Thymus (tissue), 11 donors: ENCODE results near the gene HOXD12. TPM values are rescaled to one million over a fixed set of nuclear protein-coding genes. Genes with fewer than 3 reads are reported as not detected.

Experiments
- DNase-seq, 9 donors: peaks; one replicate each; pipeline ENCODE4 v3.0.0-alpha.2; 2013; ENCODE audit warnings: low spot score in 9 of 9, low read depth in 6 of 9, missing footprints in 1 of 9
- H3K27ac ChIP-seq, 2 donors: one replicate each; pipeline ENCODE4 v1.5.1; 2013; ENCODE audit warnings: control low read depth in 1 of 2, low read depth in 1 of 2, low read length in 1 of 2, mild to moderate bottlenecking in 1 of 2, moderate library complexity in 1 of 2
- H3K27me3 ChIP-seq, 2 donors: one replicate each; pipeline ENCODE4 v1.5.1; 2013; ENCODE audit warnings: low read length in 1 of 2; ENCODE audit not compliant: control insufficient read depth in 2 of 2, insufficient read depth in 1 of 2
- H3K36me3 ChIP-seq, 2 donors: one replicate each; pipeline ENCODE4 v1.5.1; 2013; ENCODE audit warnings: low read length in 1 of 2, mild to moderate bottlenecking in 1 of 2, moderate library complexity in 1 of 2; ENCODE audit not compliant: control insufficient read depth in 2 of 2, insufficient read depth in 2 of 2
- H3K4me1 ChIP-seq, 2 donors: one replicate each; pipeline ENCODE4 v1.5.1; 2013; ENCODE audit warnings: low read length in 2 of 2; ENCODE audit not compliant: control insufficient read depth in 2 of 2, insufficient read depth in 2 of 2
- H3K4me3 ChIP-seq, 2 donors: one replicate each; pipeline ENCODE4 v1.5.1; 2013; ENCODE audit warnings: low read length in 2 of 2, control low read depth in 1 of 2, mild to moderate bottlenecking in 1 of 2
- H3K9me3 ChIP-seq, 2 donors: one replicate each; pipeline ENCODE4 v1.5.1; 2013; ENCODE audit warnings: low read length in 1 of 2, mild to moderate bottlenecking in 1 of 2; ENCODE audit not compliant: control insufficient read depth in 2 of 2, insufficient read depth in 1 of 2
- WGBS: extraction: QIAGEN DNeasy Blood & Tissue Kit; methylation state at CpG from one replicate; pipeline ENCODE4 v1.1.7; 2013; 5-methylcytosine and 5-hydroxymethylcytosine counted together
- polyA plus RNA-seq: library from polyadenylated mRNA; stranded (reverse); fragments of 200-250 nt; gene quantifications from one replicate; pipeline ENCODE4 v1.2.3, GENCODE V29; 2013
- total RNA-seq: library from RNA; stranded (reverse); fragments of 120-200 nt; gene quantifications from one replicate; pipeline ENCODE4 v1.2.4, GENCODE V29; 2013
- donor health status: healthy.

Gene HOXD12
- total and polyA plus RNA-seq, 2 donors: not detected

DNA sequence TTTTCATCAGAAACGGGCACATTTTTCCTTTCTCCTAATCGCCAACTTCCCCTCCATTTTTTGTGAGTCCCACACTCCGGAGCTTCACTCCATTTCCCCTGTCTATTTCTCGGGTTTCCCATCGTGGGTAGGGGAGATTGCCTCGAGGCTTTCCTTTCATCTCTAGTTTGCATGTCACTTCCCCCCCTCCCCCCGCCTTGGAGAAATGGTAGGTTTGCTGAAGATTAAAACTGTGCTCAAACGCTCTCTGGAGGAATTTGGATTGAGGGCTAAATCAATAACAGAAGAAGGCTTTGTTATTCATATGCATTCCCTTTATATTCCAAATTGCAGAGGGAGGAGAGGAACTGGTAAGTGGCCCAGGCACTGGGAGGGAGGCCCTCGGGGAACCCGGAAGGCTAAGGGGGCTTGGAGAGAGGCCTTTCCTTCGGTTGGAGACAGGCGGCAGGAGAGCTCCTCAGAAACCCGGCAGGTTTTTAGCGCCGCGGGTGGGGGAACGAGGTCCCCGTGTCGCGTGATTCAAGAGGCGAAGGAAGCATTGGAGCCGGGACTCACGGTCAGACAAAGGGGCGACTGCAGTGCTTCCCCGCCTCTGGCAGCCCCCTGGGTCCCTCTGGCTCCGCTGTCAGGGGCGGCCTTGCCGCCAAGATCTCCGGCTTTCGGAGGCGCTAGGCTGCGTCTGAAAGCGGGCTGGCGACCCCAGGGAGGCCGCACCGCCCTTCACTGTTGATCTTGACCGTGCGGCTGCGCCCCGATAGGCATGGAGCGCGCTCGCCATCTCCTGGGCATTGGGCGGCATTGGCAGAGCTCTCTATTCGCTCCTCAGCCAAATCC is 2.4 kb upstream of the HOXD12 start:
- DNase-seq: peak in 4 of 9 donors; percentile 37 to 69 (median 50)
- Histone ChIP-seq H3K27me3 (peaks cover 84 to 100% of the 10 kb centered on the region in 2 donors), H3K36me3 (no peaks in the 10 kb centered on the region), H3K4me1 (peaks cover 2 to 20% of the 10 kb centered on the region in 2 donors), H3K4me3 (peak overlapping the region; percentile 7 to 43), H3K27ac (no peak overlapping the region), H3K9me3 (peaks cover 1 to 15% of the 10 kb centered on the region in 2 donors)
- WGBS: 1% methylated on average over 45 of the region's 45 CpGs

DNA sequence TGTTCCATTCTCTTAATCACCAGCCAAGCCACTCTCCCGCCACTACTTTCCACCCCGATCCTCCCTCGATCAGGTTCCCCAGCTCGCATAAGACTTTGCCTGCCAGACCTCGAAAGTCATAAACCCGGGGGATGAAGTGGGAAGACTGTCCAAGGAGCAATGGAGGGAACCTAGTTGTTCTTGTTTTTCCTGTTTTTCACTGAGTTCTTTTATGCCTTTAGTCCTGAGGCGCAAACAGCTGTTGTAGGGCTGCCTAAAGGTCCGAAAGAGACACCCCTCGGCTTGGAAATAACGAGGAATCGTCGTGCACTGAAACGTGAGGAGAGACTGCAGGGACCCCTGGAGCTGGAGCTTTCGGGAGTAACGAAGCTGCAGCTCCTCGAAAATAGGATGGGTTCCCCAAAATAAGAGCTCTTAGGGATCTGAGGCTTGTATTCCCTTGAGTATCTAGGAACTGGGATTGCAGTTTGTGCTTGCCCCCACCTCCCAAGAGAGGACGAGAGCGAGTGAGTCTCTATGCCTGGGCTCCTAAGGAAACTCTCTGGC is 1.7 kb upstream of the HOXD12 start:
- peaks cover 84 to 100% of the 10 kb centered on the region in 2 donors for H3K27me3 ChIP-seq
- no peaks in the 10 kb centered on the region for H3K36me3 ChIP-seq
- no peak overlapping the region for H3K27ac ChIP-seq
- peaks cover 1 to 15% of the 10 kb centered on the region in 2 donors for H3K9me3 ChIP-seq
- peaks cover 2 to 20% of the 10 kb centered on the region in 2 donors for H3K4me1 ChIP-seq
- no peak overlapping the region for H3K4me3 ChIP-seq
- no peak for DNase-seq
- WGBS: 4% methylated on average over 18 of the region's 18 CpGs

- WGBS: 8% methylated on average over 35 of the region's 35 CpGs
- Histone ChIP-seq H3K27me3 (peaks cover 83 to 100% of the 10 kb centered on the region in 2 donors), H3K36me3 (no peaks in the 10 kb centered on the region), H3K4me3 (no peak overlapping the region), H3K4me1 (peaks cover 2 to 16% of the 10 kb centered on the region in 2 donors), H3K27ac (no peak overlapping the region), H3K9me3 (peaks cover 1 to 15% of the 10 kb centered on the region in 2 donors)
- no peak for DNase-seq
These were observed 1.0 kb upstream of the HOXD12 start for GRCh38 chr2:176098366-176099158.

- H3K4me1 ChIP-seq: peaks cover 2 to 16% of the 10 kb centered on the region in 2 donors
- 10% methylated on average over 30 of the region's 30 CpGs for WGBS
- no peaks in the 10 kb centered on the region for H3K36me3 ChIP-seq
- peaks cover 1 to 15% of the 10 kb centered on the region in 2 donors for H3K9me3 ChIP-seq
- H3K27ac ChIP-seq: no peak overlapping the region
- peaks cover 84 to 100% of the 10 kb centered on the region in 2 donors for H3K27me3 ChIP-seq
- no peak for DNase-seq
- H3K4me3 ChIP-seq: no peak overlapping the region
These were observed 352 bp upstream of the HOXD12 start for GRCh38 chr2:176099159-176099727.

GRCh38 chr2:176100547-176101140 is 1.0 kb downstream of the HOXD12 start:
- H3K27ac ChIP-seq: no peak overlapping the region
- H3K27me3 ChIP-seq: peaks cover 89 to 100% of the 10 kb centered on the region in 2 donors
- WGBS: 11% methylated on average over 28 of the region's 28 CpGs
- no peak for DNase-seq
- H3K9me3 ChIP-seq: peaks cover 1 to 19% of the 10 kb centered on the region in 2 donors
- no peak overlapping the region for H3K4me3 ChIP-seq
- no peaks in the 10 kb centered on the region for H3K36me3 ChIP-seq
- peaks cover 2 to 16% of the 10 kb centered on the region in 2 donors for H3K4me1 ChIP-seq

- WGBS: 17% methylated on average over 2 of the region's 2 CpGs
- no peak for DNase-seq
- Histone ChIP-seq H3K4me3 (no peak overlapping the region), H3K36me3 (no peaks in the 10 kb centered on the region), H3K27ac (no peak overlapping the region), H3K9me3 (peaks cover 1 to 19% of the 10 kb centered on the region in 2 donors), H3K27me3 (peaks cover 91 to 100% of the 10 kb centered on the region in 2 donors), H3K4me1 (peaks cover 2 to 16% of the 10 kb centered on the region in 2 donors)
These were observed 1.7 kb downstream of the HOXD12 start for GRCh38 chr2:176101216-176101830.

DNA sequence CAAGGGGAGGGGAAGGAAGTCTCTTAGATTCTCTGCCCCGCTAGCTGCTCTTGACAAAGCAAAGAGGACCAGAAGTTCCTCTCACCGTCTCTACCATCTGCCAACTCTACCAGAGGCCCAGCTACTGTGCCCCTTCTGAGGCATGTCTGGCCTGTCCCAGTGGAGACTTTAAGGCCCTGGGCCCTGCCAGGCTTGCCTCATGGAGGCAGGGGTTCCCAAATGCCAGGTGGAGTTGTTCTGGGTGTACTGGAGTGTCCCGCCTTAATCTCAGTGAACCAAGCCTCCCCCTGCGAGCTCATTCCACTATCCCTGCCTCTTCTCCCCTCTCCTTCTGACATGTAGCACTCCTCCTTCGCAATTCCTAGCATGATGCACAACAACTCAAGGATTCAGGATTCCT is 2.2 kb downstream of the HOXD12 start:
- Histone ChIP-seq H3K9me3 (peaks cover 1 to 19% of the 10 kb centered on the region in 2 donors), H3K36me3 (no peaks in the 10 kb centered on the region), H3K4me1 (peaks cover under 1 to 11% of the 10 kb centered on the region in 2 donors), H3K27me3 (peaks cover 92 to 100% of the 10 kb centered on the region in 2 donors), H3K27ac (no peak overlapping the region), H3K4me3 (no peak overlapping the region)
- WGBS: 27% methylated on average over 5 of the region's 5 CpGs
- DNase-seq: no peak

GRCh38 chr2:176102309-176102866 is 2.8 kb downstream of the HOXD12 start:
- Histone ChIP-seq H3K4me3 (no peak overlapping the region), H3K27me3 (peaks cover 92 to 100% of the 10 kb centered on the region in 2 donors), H3K36me3 (no peaks in the 10 kb centered on the region), H3K4me1 (peaks cover 0 to 8% of the 10 kb centered on the region in 2 donors), H3K27ac (no peak overlapping the region), H3K9me3 (peaks cover 1 to 16% of the 10 kb centered on the region in 2 donors)
- 13% methylated on average over 7 of the region's 7 CpGs for WGBS
- no peak for DNase-seq
